GM21529 (cell line): Measurements from ENCODE around the gene TAS2R14.

Source experiments
- ATAC-seq: cut with Tn5 transposase; IDR thresholded peaks from one replicate; pipeline ENCODE4 v1.9.1; 2021; ENCODE audit not compliant: unreplicated experiment

Gene TAS2R14

GRCh38 chr12:10939163-10939562 lies at the start of gene TAS2R14:
TSS of gene TAS2R14 (minus strand) at chr12:10939263. CDS start at chr12:10939207, 56 bp downstream.
- no peak for ATAC-seq

GRCh38 chr12:10986812-10987211 lies 47.7 kb upstream of the TAS2R14 start, which contains the start of gene TAS2R50:
TSS of gene TAS2R50 (minus strand) at chr12:10986912. CDS start at chr12:10986860, 52 bp downstream.
- no peak for ATAC-seq

- ATAC-seq: no peak
Observed at GRCh38 chr12:10982244-10982643, 43.2 kb upstream of the TAS2R14 start.

GRCh38 chr12:10974965-10975364 lies 35.9 kb upstream of the TAS2R14 start:
- no peak for ATAC-seq

GRCh38 chr12:10968765-10969456 lies 29.8 kb upstream of the TAS2R14 start:
- ATAC-seq: no peak

- ATAC-seq: no peak
Observed at GRCh38 chr12:10967409-10967808, 28.3 kb upstream of the TAS2R14 start.

GRCh38 chr12:10966314-10966713 lies 27.3 kb upstream of the TAS2R14 start:
- ATAC-seq: no peak

GRCh38 chr12:10965476-10965875 lies 26.4 kb upstream of the TAS2R14 start:
- no peak for ATAC-seq

- no peak for ATAC-seq
Observed at GRCh38 chr12:10960211-10960610, 21.1 kb upstream of the TAS2R14 start.

- no peak for ATAC-seq
Observed at GRCh38 chr12:10959804-10960203, 20.7 kb upstream of the TAS2R14 start.

- ATAC-seq: no peak
Observed at GRCh38 chr12:10957741-10958140, 18.7 kb upstream of the TAS2R14 start.

GRCh38 chr12:10956085-10956484 lies 17.0 kb upstream of the TAS2R14 start:
- no peak for ATAC-seq

GRCh38 chr12:10952645-10953044 lies 13.6 kb upstream of the TAS2R14 start:
- ATAC-seq: no peak

GRCh38 chr12:10943167-10943566 lies 4.1 kb upstream of the TAS2R14 start:
- no peak for ATAC-seq

- no peak for ATAC-seq
Observed at GRCh38 chr12:10941916-10942607, 3.0 kb upstream of the TAS2R14 start.

- ATAC-seq: no peak
Observed at GRCh38 chr12:10941369-10941768, 2.3 kb upstream of the TAS2R14 start.

- ATAC-seq: no peak
Observed at GRCh38 chr12:10940389-10940788, 1.3 kb upstream of the TAS2R14 start.

- no peak for ATAC-seq
Observed at GRCh38 chr12:10936506-10936905, 2.6 kb downstream of the TAS2R14 start.

- no peak for ATAC-seq
Observed at GRCh38 chr12:10928746-10929286, 10.2 kb downstream of the TAS2R14 start, which contains the start of gene PRH2. TSS of gene PRH2 (plus strand) at chr12:10929236. CDS start at chr12:10929274, 38 bp downstream.

GRCh38 chr12:10926269-10926668 lies 12.8 kb downstream of the TAS2R14 start:
- ATAC-seq: no peak

GRCh38 chr12:10919809-10920208 lies 19.3 kb downstream of the TAS2R14 start:
- no peak for ATAC-seq

GRCh38 chr12:10910380-10910779 lies 28.7 kb downstream of the TAS2R14 start:
- ATAC-seq: no peak
